Measurements from ENCODE around the gene PTGFRN.

DNA sequence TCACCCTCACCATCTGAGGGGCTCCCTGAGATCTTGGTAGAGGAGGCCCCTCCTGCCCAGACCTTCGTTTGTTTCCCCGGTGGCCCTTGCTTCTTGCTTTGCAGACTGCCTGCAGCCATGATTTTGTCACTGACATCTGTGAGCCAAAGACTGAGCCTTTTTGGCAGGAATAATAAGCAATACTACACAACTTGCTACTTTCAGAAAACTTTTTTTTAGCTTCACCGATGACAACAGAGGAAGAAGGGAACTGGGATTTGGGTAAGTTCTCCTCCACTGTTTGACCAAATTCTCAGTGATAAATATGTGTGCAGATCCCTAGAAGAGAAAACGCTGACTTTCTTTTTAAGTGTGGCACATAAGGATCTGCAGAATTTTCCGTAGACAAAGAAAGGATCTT, 80.1 kb downstream of the PTGFRN start:
- TF ChIP-seq, protein P1, sequence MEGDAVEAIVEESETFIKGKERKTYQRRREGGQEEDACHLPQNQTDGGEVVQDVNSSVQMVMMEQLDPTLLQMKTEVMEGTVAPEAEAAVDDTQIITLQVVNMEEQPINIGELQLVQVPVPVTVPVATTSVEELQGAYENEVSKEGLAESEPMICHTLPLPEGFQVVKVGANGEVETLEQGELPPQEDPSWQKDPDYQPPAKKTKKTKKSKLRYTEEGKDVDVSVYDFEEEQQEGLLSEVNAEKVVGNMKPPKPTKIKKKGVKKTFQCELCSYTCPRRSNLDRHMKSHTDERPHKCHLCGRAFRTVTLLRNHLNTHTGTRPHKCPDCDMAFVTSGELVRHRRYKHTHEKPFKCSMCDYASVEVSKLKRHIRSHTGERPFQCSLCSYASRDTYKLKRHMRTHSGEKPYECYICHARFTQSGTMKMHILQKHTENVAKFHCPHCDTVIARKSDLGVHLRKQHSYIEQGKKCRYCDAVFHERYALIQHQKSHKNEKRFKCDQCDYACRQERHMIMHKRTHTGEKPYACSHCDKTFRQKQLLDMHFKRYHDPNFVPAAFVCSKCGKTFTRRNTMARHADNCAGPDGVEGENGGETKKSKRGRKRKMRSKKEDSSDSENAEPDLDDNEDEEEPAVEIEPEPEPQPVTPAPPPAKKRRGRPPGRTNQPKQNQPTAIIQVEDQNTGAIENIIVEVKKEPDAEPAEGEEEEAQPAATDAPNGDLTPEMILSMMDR (IDR thresholded peaks at IDR 0.05): no peak
- TF ChIP-seq POLR2AphosphoS5 (IDR thresholded peaks at IDR 0.05) (no peak), POLR2A (IDR thresholded peaks at IDR 0.05) (no peak)
